SIG-M5 treated with dmso at 0.1 percent for 504 hours (cell line): ENCODE data around the gene GSTM4.

ENCODE experiments used
- DNase-seq: peaks from one replicate; lab custom pipeline; 2025; ENCODE audit not compliant: unreplicated experiment; lab: John Stamatoyannopoulos, UW

The GSTM4 gene

DNA sequence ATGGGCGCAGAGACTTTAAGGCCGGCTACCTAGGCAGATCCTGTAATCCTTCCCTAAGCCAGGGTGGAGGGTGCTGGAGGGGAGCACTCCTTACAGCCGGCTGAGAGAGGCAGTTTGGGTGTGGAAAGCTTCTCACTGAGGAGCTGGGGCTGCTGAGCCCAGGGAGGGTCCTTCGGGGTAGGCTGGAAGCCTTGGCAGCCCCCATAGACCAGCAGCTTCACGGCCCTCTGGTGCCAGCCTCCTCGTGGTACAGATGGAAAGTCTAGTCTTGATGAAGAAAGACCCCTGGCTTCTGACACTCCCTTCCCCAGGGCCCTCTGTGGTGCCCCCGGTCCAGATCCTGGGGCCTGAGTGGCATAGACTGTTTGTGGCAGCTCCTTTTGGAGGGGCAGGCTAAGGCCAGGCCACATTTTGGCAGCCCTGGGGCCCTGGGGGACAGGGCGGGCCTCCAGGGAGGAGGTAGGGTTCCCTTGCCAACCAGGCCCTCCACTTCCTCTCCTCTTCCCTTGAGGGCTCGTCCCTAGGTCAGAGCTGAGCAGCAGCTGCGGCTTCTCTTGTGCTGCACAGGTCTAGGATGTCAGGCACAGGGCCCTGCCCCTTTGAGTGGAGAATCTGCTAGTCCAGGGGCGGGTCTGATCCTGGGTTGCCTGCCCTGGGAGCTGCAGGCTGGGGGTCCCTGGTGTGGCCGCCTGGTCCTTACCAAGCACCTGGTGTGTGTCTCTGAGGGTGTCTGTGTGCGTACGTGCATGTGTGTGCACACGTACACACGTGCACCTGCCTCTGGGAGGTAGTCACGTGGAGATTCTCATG is 31.5 kb upstream of the GSTM4 start:
- DNase-seq: no peak

DNA sequence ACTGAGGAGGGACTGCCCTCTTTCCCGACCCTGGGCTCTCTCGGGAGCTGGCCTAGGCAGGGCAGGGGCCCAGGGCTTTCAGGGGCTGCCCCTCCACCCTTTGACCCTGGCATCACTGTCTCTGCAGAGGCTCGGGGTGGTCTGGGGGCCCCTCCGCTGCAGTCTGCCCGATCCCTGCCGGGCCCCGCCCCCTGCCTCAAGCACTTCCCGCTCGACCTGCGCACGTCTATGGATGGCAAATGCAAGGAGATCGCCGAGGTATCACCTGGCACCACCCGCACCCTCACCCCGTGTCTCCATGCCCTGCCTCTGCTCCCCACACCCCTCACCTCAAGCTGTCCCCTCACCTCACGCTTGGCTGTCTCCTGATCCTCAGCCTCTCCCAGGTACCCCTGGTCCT is 30.7 kb upstream of the GSTM4 start:
- DNase-seq: no peak

- DNase-seq: no peak
Measured at GRCh38 chr1:109625601-109626560, 30.0 kb upstream of the GSTM4 start.

DNA sequence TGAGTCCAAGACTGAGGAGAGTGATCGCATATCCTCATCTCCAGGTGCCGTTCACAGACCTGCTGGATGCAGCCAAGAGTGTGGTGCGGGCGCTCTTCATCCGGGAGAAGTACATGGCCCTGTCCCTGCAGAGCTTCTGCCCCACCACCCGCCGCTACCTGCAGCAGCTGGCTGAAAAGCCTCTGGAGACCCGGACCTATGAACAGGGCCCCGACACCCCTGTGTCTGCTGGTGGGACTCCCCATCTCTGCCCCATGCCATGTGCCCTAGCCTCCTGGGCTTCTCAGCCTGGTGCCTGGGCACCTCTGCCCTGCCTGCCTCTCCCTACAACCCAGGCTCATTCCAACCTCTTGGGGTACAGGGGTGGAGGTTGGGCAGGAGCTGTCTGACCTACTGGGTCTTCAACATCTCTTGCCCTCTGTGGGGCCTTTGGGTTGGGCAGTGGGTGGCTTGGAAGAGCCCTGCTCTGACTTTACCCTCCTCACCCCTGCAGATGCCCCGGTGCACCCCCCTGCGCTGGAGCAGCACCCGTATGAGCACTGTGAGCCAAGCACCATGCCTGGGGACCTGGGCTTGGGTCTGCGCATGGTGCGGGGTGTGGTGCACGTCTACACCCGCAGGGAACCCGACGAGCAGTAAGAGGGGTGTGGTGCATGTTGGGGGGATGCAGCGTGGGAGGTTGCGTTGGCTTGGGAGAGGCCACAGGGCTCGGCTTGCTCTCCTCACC is 29.1 kb upstream of the GSTM4 start:
- DNase-seq: no peak

DNA sequence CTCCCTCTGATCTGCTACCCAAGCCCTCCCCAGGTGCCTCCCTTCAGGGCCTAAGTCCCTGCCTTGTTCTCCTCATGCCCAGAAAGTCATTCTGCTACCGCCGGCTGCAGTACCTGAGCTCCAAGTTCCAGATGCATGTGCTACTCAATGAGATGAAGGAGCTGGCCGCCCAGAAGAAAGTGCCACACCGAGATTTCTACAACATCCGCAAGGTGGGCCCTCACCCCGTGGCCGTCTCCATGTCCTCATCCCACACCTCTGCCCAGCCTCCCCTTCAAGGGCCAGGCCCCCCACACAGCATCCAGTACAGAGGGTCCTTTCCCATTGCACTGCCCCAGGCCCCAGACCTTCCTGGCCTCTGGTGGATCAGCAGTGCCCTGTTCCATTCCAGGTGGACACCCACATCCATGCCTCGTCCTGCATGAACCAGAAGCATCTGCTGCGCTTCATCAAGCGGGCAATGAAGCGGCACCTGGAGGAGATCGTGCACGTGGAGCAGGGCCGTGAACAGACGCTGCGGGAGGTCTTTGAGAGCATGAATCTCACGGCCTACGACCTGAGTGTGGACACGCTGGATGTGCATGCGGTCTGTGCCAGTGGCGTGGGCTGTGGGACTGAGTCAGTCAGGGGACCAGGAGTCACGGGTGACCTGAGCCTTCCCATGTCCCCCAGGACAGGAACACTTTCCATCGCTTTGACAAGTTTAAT is 28.1 kb upstream of the GSTM4 start:
- no peak for DNase-seq

DNA sequence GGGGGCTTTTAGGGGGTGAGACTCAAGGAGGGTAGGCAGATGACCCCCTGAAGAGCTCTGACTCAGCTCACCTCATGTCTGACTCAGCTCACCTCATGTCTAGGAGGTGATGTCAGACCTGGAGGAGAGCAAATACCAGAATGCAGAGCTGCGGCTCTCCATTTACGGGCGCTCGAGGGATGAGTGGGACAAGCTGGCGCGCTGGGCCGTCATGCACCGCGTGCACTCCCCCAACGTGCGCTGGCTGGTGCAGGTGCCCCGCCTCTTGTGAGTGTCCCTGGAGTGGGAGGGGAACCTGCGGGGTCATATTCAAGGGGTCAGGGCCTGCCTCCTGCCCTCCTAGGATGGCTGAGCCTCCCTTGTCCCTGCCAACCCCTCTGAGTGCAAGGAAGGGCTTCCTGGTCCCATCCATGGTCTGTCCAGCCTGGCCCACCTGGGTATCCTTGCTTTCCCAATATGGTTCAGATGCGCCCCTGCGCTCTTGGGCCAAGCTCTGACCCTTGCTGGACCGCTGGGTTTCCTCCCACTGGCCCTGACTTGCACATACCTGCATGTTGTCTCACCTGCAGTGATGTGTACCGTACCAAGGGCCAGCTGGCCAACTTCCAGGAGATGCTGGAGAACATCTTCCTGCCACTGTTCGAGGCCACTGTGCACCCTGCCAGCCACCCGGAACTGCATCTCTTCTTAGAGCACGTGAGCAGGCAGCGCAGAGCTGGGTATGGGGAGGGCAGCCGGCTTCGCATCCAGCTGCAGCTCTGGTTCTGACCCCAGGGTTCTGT is 27.2 kb upstream of the GSTM4 start:
- DNase-seq: no peak

DNA sequence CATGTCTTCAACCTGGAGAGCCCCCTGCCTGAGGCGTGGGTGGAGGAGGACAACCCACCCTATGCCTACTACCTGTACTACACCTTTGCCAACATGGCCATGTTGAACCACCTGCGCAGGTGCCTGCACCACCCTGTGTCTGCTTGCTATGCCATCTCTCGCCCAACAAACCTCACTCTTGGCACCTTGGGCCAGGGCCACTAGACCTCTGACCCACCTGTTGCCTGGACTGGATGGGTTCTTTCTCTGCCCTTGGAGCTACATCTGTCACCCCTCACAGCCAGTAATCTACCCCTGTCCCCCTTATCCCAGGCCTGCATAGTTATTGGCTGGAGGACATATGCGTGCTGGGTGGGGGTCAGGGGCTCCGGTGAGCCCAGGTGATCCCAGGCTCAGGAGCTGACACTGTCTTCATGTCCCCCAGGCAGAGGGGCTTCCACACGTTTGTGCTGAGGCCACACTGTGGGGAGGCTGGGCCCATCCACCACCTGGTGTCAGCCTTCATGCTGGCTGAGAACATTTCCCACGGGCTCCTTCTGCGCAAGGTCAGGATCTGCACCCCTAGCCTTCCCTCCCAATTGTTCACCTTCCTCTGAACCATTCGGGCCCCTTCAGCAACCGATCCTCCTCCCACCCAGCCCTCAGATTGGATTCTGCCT is 26.4 kb upstream of the GSTM4 start:
- no peak for DNase-seq

- no peak for DNase-seq
Measured at GRCh38 chr1:109630081-109630897, 25.6 kb upstream of the GSTM4 start.

DNA sequence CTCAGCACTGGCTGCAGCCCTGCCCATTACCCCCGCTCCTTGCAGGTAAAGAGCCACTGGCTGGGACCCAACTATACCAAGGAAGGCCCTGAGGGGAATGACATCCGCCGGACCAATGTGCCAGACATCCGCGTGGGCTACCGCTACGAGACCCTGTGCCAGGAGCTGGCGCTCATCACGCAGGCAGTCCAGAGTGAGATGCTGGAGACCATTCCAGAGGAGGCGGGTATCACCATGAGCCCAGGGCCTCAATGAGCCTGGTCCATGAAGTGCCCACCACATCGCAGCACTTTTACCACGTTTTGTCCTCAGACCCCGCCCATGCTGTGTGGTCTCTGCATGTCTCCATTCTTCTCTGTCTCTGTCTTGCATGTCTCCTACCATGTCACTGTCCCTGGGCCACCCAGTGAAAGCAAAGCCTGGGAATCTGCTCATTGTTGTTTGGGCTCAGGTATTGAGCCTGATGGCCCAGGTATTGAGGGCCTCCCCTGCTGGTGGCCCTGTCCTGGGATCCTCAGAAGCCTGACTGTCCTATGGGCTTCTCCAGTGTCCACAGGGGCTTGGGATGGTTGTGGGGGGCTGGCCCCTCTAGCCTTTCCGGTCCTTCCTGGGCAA is 24.9 kb upstream of the GSTM4 start:
- DNase-seq: no peak

DNA sequence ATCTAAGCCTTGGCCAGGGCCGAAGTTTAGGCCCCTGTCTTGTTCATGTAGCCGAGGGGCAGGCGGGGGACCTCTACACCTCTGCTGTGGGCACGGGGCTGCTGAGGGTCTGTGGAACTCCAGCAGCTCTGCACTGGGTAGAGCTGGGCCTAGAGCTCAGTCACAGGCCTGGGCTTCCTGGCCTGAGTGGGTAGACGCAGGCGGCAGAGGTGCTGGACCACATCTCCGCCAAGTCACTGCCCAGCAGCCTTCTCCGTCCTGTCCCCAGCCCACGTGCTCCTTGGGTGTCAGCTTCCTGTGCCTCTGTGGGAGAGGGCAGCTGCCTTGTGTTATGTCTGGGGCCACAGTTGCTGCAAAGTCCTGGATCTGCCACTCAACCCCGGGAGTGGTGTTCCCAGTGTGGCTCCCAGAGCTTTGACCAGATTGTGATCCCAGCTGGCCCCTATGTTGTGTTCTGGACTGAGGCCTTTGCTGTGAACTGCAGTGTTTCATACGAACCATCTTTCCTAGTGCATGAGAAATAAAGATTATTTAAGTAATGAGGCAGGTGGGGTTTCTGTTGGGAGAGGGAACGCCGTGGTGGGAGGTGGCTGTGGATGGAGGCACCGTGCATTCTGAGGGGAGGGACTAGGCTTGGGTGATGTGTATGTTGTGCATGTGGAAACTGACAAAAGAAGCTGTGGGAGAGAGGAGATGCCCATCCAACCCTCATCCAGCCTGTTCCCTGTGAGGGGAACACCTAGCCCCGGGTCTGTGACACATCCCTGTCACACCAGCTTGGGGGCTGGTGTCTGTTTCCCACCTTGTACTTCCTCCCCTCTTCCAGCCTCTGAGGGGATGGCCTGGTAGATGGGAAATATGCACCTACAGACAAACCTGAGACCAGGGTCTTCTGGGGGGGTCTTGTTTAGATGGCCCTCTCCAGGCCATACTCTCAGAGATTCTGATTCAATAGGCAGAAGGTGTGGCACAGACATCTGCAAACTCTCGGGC is 24.1 kb upstream of the GSTM4 start:
- no peak for DNase-seq

- DNase-seq: no peak
Measured at GRCh38 chr1:109632671-109633346, 23.1 kb upstream of the GSTM4 start.

DNA sequence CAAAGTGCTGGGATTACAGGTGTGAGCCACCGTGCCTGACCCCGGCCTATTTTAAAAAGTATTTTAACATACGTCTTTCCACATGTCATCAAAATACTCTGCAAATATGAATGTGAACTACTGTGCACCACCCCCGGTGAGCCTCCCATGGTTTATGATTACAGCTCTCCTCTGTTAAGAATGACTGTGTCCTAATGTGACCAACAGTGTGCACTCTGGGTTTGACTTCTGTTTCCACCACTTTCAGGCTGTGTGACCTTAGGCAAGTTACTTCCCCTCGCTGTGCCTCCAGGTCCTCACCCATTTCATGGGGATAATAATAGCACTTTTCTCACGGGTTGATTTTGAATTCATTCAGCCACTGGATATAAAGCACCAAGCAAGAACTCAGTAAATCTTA is 21.6 kb upstream of the GSTM4 start:
- no peak for DNase-seq

- DNase-seq: no peak
Measured at GRCh38 chr1:109634771-109635750, 20.8 kb upstream of the GSTM4 start.

DNA sequence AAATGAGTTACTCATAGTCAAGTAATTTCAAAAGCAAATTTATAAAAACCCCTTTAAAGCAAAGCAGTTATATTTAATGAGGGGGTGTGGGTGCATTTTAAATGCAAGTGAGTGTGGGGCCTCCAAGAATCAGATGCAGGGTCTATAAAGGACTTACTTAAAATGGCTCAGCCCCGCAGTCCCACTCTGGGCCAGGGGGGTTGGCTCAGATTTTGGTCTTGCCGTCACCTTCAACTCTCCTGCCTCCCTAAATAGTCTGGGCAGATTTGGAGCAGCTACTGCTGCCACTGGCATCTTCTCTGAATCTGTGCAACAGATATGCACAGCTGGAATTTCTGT is 20.1 kb upstream of the GSTM4 start:
- no peak for DNase-seq

DNA sequence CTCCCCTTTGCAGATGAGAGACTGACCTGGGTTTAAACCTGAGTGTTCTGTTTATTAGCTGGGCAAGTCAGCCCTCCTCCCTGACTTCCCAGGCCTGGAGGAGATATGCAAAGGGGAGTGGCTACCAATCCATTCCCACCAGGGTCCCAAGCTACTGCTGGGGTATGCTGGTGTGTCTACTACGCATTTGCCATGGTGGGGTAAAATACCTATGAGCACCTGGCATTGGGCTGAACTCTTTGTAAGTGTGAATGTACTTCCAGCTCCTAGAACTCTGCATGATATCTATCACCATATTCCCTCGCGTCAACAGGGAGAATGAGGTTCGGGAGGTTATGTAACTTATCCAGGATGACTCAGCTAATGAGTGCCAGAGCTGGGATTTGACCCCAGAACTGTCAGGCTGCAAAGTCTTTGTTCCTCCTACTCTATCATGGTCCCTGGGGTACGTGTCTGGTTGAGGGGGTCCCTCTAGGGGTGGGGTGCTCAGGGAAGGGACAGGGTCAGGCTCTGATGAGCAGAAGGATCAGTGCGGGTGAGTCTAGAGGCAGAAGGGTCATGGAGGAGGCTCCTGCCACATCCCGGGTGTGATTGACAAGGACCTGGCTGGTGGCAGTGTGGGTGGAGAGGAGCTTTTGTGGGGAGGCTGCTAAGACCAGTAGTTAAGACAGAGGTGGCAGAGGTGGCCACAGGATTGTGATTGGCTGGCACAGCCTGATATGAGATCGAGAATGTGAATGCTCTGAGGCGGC is 19.5 kb upstream of the GSTM4 start:
- peak; percentile 25 for DNase-seq
